K562 (cell line): ENCODE results near the gene ZFYVE28. TPM values are rescaled to one million over a fixed set of nuclear protein-coding genes. Genes with fewer than 3 reads are reported as not detected.

Experiments
- BHLHE40 ChIP-seq: IDR thresholded peaks from 2 replicates; pipeline ENCODE4 v1.6.1; 2011; ENCODE audit warnings: low read length, improper control_type of control experiment
- ESRRB ChIP-seq: fragments of 250-450 bp; sonication (Bioruptor Pico); IDR thresholded peaks from 2 replicates; pipeline ENCODE4 v1.5.0; 2020; ENCODE audit warnings: mild to moderate bottlenecking, moderate library complexity, borderline replicate concordance
- EZH2 ChIP-seq: IDR thresholded peaks from 2 replicates; pipeline ENCODE4 v1.6.1; 2012; ENCODE audit warnings: low read depth, mild to moderate bottlenecking, inconsistent platforms, low read length, borderline replicate concordance
- FOXA3 ChIP-seq, 2 experiments: fragments of 450-650 bp in 1 of 2; sonication (generic) in 1 of 2; formaldehyde crosslinking; IDR thresholded peaks in 1 of 2; conservative IDR thresholded peaks in 1 of 2; 2 replicates each; pipeline versions ENCODE4 v1.4.0 to v1.8.0; 2020 to 2022; ENCODE audit warnings: mild to moderate bottlenecking in 2 of 2, missing genetic modification reagents in 1 of 2
- L3MBTL2 ChIP-seq: fragments of 450-650 bp; IDR thresholded peaks from 2 replicates; pipeline ENCODE4 v1.6.1; 2016; ENCODE audit warnings: mild to moderate bottlenecking, moderate library complexity
- MTA3 ChIP-seq: fragments of 450-650 bp; formaldehyde crosslinking; IDR thresholded peaks from 2 replicates; pipeline ENCODE4 v1.6.1; 2017; ENCODE audit warnings: mild to moderate bottlenecking, borderline replicate concordance
- MTF1 ChIP-seq: fragments of 250-450 bp; sonication (Bioruptor Pico); IDR thresholded peaks from 2 replicates; pipeline ENCODE4 v1.9.0; 2021; ENCODE audit warnings: moderate library complexity, mild to moderate bottlenecking, inconsistent platforms, borderline replicate concordance
- NBN ChIP-seq: fragments of 450-650 bp; IDR thresholded peaks from 2 replicates; pipeline ENCODE4 v1.6.1; 2016; ENCODE audit warnings: low read depth, mild to moderate bottlenecking
- PHF8 ChIP-seq: fragments of 200-600 bp; sonication (generic); IDR thresholded peaks from 2 replicates; pipeline ENCODE4 v1.6.1; 2012; ENCODE audit warnings: mixed run types, mild to moderate bottlenecking, inconsistent platforms, low read length, moderate library complexity, borderline replicate concordance
- POLR2G ChIP-seq: fragments of 200-400 bp; formaldehyde crosslinking; IDR thresholded peaks from 2 replicates; pipeline ENCODE4 v1.6.1; 2017; ENCODE audit warnings: low read depth, mild to moderate bottlenecking, antibody characterized with exemption, low read length, moderate library complexity
- SMARCA4 ChIP-seq: fragments of 450-650 bp; IDR thresholded peaks from 2 replicates; pipeline ENCODE4 v1.6.1; 2016
- SMARCB1 ChIP-seq: IDR thresholded peaks from 2 replicates; pipeline ENCODE4 v1.6.1; 2011; ENCODE audit warnings: improper control_type of control experiment, low read depth; ENCODE audit not compliant: insufficient read length
- TFAM ChIP-seq: fragments of 250-450 bp; sonication (Bioruptor Pico); conservative IDR thresholded peaks from 2 replicates; pipeline ENCODE4 v1.5.0; 2021; ENCODE audit warnings: mild to moderate bottlenecking, moderate library complexity
- ZNF239 ChIP-seq: fragments of 250-450 bp; sonication (Bioruptor Pico); IDR thresholded peaks from 2 replicates; pipeline ENCODE4 v1.4.0; 2020; ENCODE audit warnings: mild to moderate bottlenecking
- ZNF274 ChIP-seq: IDR thresholded peaks from 2 replicates; pipeline ENCODE4 v1.6.1; 2011; ENCODE audit warnings: low read depth, mild to moderate bottlenecking, low read length, moderate library complexity, borderline replicate concordance
- ZNF316 ChIP-seq: fragments of 450-650 bp; IDR thresholded peaks from 2 replicates; pipeline ENCODE4 v1.6.1; 2016
- ZNF551 ChIP-seq: fragments of 250-450 bp; sonication (Bioruptor Pico); IDR thresholded peaks from 2 replicates; pipeline ENCODE4 v1.5.0; 2021; ENCODE audit warnings: mild to moderate bottlenecking, moderate library complexity
- ZNF76 ChIP-seq: fragments of 250-450 bp; sonication (Bioruptor Pico); IDR thresholded peaks from 2 replicates; pipeline ENCODE4 v1.4.0; 2020; ENCODE audit warnings: mild to moderate bottlenecking, moderate library complexity, borderline replicate concordance
- polyA plus RNA-seq, 8 experiments: library from polyadenylated mRNA; depleted of rRNA in 4 of 8; stranded (reverse) in 5 of 8; unstranded in 3 of 8; fragments of >200 nt; fragmentation: Nextera tagmentation in 2 of 8; fragmentation: Illumina TruSeq in 1 of 8; extraction: Ambion mirVana in 2 of 8; extraction: Trizol in 1 of 8; gene quantifications; 2 replicates each; pipeline versions ENCODE4 v1.2.1 to v1.2.3, GENCODE V29; 2011 to 2014; ENCODE audit warnings: inconsistent platforms in 1 of 8, missing spikeins in 1 of 8
- total RNA-seq, 7 experiments: library from RNA; depleted of rRNA in 6 of 7; stranded (reverse); fragments of >200 nt in 6 of 7; fragmentation: Illumina TruSeq in 2 of 7; extraction: Trizol in 2 of 7; gene quantifications; 2 replicates each; pipeline versions ENCODE4 v1.2.1 to v1.2.3, GENCODE V29; 2011 to 2021; ENCODE audit warnings: low replicate concordance in 1 of 7
- TF ChIP-seq, protein P1 (sequence below): sonication (generic); IDR thresholded peaks from 2 replicates; pipeline ENCODE4 v1.6.1; 2016
- TF ChIP-seq, protein P2 (sequence below): sonication (generic); formaldehyde crosslinking; IDR thresholded peaks from 2 replicates; pipeline ENCODE4 v1.4.0; 2020; ENCODE audit warnings: mild to moderate bottlenecking, missing genetic modification reagents
- TF ChIP-seq, protein P3 (sequence below): sonication (generic); formaldehyde crosslinking; IDR thresholded peaks from 2 replicates; pipeline ENCODE4 v1.8.0; 2022; ENCODE audit warnings: mild to moderate bottlenecking, missing genetic modification reagents

Gene ZFYVE28
- total and polyA plus RNA-seq, 9 of the 15 experiments (the other 6 are each of a cell fraction or from before 2014, with no cell fraction given), result 1.3 to 24.8 (median 8.9) TPM

DNA sequence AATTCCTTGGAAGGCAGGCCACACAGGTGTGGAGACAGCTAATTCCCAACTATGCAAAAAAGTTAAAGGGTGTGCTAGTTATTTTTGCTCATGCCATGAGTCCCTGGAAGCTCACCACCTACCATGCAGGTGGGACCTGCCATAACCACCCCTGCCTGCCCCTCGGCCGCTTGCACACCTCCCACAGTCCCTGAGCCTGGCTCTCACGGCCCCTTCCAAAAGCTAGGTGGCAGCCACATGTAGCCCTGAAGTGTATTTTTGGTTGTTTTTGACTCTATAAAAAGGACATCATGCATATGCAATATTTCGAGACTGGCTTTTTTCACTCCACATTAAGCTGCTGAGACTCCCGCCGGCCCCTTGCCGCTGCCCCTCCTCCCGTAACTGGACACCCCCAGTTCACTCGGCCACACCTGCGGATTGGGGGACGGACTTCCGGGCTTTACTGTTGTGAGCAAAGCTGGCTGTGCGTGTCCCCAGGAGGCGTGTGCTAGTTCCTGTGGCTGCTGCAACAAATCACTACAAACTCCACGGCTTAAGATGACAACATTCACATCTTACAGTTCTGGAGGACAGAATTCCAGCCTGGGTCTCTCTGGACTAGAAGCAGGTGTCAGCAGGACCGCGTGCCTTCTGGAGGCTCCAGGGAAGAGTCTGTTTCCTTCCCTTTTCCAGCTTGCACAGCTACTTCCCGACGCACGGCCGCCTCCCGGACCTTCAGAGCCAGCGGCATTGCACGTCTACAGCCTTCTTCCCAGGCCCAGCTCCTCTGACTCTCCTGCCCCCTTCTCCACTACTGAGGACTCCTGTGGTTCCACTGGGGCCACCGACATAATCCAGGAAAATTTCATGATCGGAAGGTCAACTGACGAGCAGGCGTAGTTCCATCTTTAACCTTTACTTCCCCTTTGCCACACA is 24.8 kb downstream of the ZFYVE28 start (continued):
- peak; percentile 13; the same call in 1 of the 2 replicates for TF ChIP-seq BHLHE40
- TF ChIP-seq ZNF551, result no peak
- 0 out of 2 replicates have a peak, but pooled peaks have one; percentile 21 for TF ChIP-seq SMARCA4
- TF ChIP-seq NBN, result no peak
- no peak for TF ChIP-seq MTA3
- TF ChIP-seq FOXA3 (CRISPR knock-in tag; conservative IDR thresholded peaks at IDR 0.05 in 1 of 2, IDR thresholded peaks at IDR 0.05 in 1 of 2), result no peak
- no peak for TF ChIP-seq ESRRB
- TF ChIP-seq ZNF274, result no peak
- TF ChIP-seq PHF8, result peak; percentile 32; the same call in 1 of the 2 replicates
- TF ChIP-seq, protein P1, sequence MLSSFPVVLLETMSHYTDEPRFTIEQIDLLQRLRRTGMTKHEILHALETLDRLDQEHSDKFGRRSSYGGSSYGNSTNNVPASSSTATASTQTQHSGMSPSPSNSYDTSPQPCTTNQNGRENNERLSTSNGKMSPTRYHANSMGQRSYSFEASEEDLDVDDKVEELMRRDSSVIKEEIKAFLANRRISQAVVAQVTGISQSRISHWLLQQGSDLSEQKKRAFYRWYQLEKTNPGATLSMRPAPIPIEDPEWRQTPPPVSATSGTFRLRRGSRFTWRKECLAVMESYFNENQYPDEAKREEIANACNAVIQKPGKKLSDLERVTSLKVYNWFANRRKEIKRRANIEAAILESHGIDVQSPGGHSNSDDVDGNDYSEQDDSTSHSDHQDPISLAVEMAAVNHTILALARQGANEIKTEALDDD, result no peak
- TF ChIP-seq, protein P2, sequence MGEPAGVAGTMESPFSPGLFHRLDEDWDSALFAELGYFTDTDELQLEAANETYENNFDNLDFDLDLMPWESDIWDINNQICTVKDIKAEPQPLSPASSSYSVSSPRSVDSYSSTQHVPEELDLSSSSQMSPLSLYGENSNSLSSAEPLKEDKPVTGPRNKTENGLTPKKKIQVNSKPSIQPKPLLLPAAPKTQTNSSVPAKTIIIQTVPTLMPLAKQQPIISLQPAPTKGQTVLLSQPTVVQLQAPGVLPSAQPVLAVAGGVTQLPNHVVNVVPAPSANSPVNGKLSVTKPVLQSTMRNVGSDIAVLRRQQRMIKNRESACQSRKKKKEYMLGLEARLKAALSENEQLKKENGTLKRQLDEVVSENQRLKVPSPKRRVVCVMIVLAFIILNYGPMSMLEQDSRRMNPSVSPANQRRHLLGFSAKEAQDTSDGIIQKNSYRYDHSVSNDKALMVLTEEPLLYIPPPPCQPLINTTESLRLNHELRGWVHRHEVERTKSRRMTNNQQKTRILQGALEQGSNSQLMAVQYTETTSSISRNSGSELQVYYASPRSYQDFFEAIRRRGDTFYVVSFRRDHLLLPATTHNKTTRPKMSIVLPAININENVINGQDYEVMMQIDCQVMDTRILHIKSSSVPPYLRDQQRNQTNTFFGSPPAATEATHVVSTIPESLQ (CRISPR knock-in tag), result no peak
- no peak for TF ChIP-seq EZH2
- TF ChIP-seq L3MBTL2, result peak; percentile 64
- TF ChIP-seq, protein P3, sequence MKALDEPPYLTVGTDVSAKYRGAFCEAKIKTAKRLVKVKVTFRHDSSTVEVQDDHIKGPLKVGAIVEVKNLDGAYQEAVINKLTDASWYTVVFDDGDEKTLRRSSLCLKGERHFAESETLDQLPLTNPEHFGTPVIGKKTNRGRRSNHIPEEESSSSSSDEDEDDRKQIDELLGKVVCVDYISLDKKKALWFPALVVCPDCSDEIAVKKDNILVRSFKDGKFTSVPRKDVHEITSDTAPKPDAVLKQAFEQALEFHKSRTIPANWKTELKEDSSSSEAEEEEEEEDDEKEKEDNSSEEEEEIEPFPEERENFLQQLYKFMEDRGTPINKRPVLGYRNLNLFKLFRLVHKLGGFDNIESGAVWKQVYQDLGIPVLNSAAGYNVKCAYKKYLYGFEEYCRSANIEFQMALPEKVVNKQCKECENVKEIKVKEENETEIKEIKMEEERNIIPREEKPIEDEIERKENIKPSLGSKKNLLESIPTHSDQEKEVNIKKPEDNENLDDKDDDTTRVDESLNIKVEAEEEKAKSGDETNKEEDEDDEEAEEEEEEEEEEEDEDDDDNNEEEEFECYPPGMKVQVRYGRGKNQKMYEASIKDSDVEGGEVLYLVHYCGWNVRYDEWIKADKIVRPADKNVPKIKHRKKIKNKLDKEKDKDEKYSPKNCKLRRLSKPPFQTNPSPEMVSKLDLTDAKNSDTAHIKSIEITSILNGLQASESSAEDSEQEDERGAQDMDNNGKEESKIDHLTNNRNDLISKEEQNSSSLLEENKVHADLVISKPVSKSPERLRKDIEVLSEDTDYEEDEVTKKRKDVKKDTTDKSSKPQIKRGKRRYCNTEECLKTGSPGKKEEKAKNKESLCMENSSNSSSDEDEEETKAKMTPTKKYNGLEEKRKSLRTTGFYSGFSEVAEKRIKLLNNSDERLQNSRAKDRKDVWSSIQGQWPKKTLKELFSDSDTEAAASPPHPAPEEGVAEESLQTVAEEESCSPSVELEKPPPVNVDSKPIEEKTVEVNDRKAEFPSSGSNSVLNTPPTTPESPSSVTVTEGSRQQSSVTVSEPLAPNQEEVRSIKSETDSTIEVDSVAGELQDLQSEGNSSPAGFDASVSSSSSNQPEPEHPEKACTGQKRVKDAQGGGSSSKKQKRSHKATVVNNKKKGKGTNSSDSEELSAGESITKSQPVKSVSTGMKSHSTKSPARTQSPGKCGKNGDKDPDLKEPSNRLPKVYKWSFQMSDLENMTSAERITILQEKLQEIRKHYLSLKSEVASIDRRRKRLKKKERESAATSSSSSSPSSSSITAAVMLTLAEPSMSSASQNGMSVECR, result 0 out of 2 replicates have a peak, but pooled peaks have one; percentile 20
- no peak for TF ChIP-seq ZNF316
- TF ChIP-seq ZNF76 (CRISPR knock-in tag), result no peak
- TF ChIP-seq ZNF239 (CRISPR knock-in tag), result no peak
- no peak for TF ChIP-seq SMARCB1
- TF ChIP-seq MTF1 (CRISPR knock-in tag), result no peak
- peak; percentile 16; the same call in 1 of the 2 replicates for TF ChIP-seq POLR2G
- no peak for TF ChIP-seq TFAM (CRISPR knock-in tag)
